HepG2 (cell line): ENCODE measurements around the gene EVA1A. TPM values are rescaled to one million over a fixed set of nuclear protein-coding genes. Genes with fewer than 3 reads are reported as not detected.
A peak's percentile ranks its signal among the peaks of the same experiment; 100 is the strongest.

Source experiments
- CHCHD3 ChIP-seq: sonication (generic); formaldehyde crosslinking; IDR thresholded peaks from 2 replicates; pipeline ENCODE4 v1.8.0; 2022; ENCODE audit warnings: mild to moderate bottlenecking, missing genetic modification reagents, moderate library complexity
- EED ChIP-seq: sonication (generic); formaldehyde crosslinking; IDR thresholded peaks from 2 replicates; pipeline ENCODE4 v1.5.0; 2020; ENCODE audit warnings: mild to moderate bottlenecking, missing genetic modification reagents
- HNRNPK ChIP-seq: fragments of 200-400 bp; formaldehyde crosslinking; IDR thresholded peaks from 2 replicates; pipeline ENCODE4 v1.6.1; 2018; ENCODE audit warnings: low read length, low read depth, moderate library complexity, mild to moderate bottlenecking; ENCODE audit not compliant: poor library complexity, severe bottlenecking
- KIAA2018 ChIP-seq: sonication (generic); formaldehyde crosslinking; IDR thresholded peaks from 2 replicates; pipeline ENCODE4 v1.5.0; 2020; ENCODE audit warnings: mild to moderate bottlenecking, missing genetic modification reagents, borderline replicate concordance
- NCOA5 ChIP-seq: sonication (generic); formaldehyde crosslinking; IDR thresholded peaks from 2 replicates; pipeline ENCODE4 v1.4.0; 2020; ENCODE audit warnings: missing genetic modification reagents
- SMAD1 ChIP-seq: sonication (generic); formaldehyde crosslinking; IDR thresholded peaks from 2 replicates; pipeline ENCODE4 v1.4.0; 2020; ENCODE audit warnings: missing genetic modification reagents, low read depth, mild to moderate bottlenecking, borderline replicate concordance
- TBX3 ChIP-seq: fragments of 450-650 bp; IDR thresholded peaks from 2 replicates; pipeline ENCODE4 v1.6.1; 2017; ENCODE audit warnings: antibody characterized with exemption, mild to moderate bottlenecking, inconsistent platforms, borderline replicate concordance
- TMF1 ChIP-seq: sonication (generic); formaldehyde crosslinking; IDR thresholded peaks from 2 replicates; pipeline ENCODE4 v1.8.1; 2022; ENCODE audit warnings: low read depth, missing genetic modification reagents
- ZBTB38 ChIP-seq: sonication (generic); formaldehyde crosslinking; IDR thresholded peaks from 2 replicates; pipeline ENCODE4 v1.5.1; 2020; ENCODE audit warnings: mild to moderate bottlenecking, missing genetic modification reagents
- ZNF124 ChIP-seq: sonication (generic); formaldehyde crosslinking; IDR thresholded peaks from 2 replicates; pipeline ENCODE4 v1.4.0; 2020; ENCODE audit warnings: missing genetic modification reagents
- ZNF329 ChIP-seq: sonication (generic); formaldehyde crosslinking; IDR thresholded peaks from 2 replicates; pipeline ENCODE4 v1.9.0; 2021; ENCODE audit warnings: low read depth, mild to moderate bottlenecking, missing genetic modification reagents
- ZNF430 ChIP-seq: sonication (generic); formaldehyde crosslinking; IDR thresholded peaks from 2 replicates; pipeline ENCODE4 v1.9.0; 2021; ENCODE audit warnings: mild to moderate bottlenecking, missing genetic modification reagents
- ZNF629 ChIP-seq: sonication (generic); formaldehyde crosslinking; conservative IDR thresholded peaks from 2 replicates; pipeline ENCODE4 v1.5.0; 2020; ENCODE audit warnings: missing genetic modification reagents
- ZNF841 ChIP-seq: sonication (generic); formaldehyde crosslinking; IDR thresholded peaks from 2 replicates; pipeline ENCODE4 v1.8.1; 2023; ENCODE audit warnings: missing genetic modification reagents, borderline replicate concordance
- ZSCAN25 ChIP-seq: sonication (generic); formaldehyde crosslinking; IDR thresholded peaks from 2 replicates; pipeline ENCODE4 v1.8.0; 2022; ENCODE audit warnings: mild to moderate bottlenecking, missing genetic modification reagents
- ZSCAN29 ChIP-seq: sonication (generic); formaldehyde crosslinking; conservative IDR thresholded peaks from 2 replicates; pipeline ENCODE4 v1.4.0; 2020; ENCODE audit warnings: mild to moderate bottlenecking, missing genetic modification reagents
- polyA plus RNA-seq, 8 experiments: library from polyadenylated mRNA; depleted of rRNA in 3 of 8; stranded (reverse) in 7 of 8; unstranded in 1 of 8; fragments of >200 nt; fragmentation: Illumina TruSeq in 4 of 8; extraction: Trizol in 4 of 8; gene quantifications; 2 replicates each; pipeline versions ENCODE4 v1.2.1 to v1.2.3, GENCODE V29; 2011 to 2016; ENCODE audit warnings: low read depth in 4 of 8, missing spikeins in 1 of 8, mixed read lengths in 1 of 8; ENCODE audit not compliant: insufficient read depth in 1 of 8
- total RNA-seq, 5 experiments: library from RNA; depleted of rRNA; stranded (reverse); fragments of >200 nt; fragmentation: Illumina TruSeq; extraction: Trizol; gene quantifications; 2 replicates each; pipeline ENCODE4 v1.2.3, GENCODE V29; 2016; ENCODE audit warnings: low read depth in 1 of 5
- TF ChIP-seq, protein P1 (sequence below): sonication (generic); formaldehyde crosslinking; IDR thresholded peaks from 2 replicates; pipeline ENCODE4 v1.4.0; 2020; ENCODE audit warnings: mild to moderate bottlenecking, low read depth, missing genetic modification reagents
- TF ChIP-seq, protein P2 (sequence below): IDR thresholded peaks from 2 replicates; pipeline ENCODE4 v1.6.1; 2016; ENCODE audit warnings: mild to moderate bottlenecking, missing biosample characterization, missing genetic modification reagents
- TF ChIP-seq, protein P3 (sequence below): fragments of 450-650 bp; IDR thresholded peaks from 2 replicates; pipeline ENCODE4 v1.6.1; 2016

EVA1A gene
- total and polyA plus RNA-seq, 2 of the 13 experiments (the other 11 are each of a cell fraction or from before 2014, with no cell fraction given), result 57.5 to 57.8 TPM

DNA sequence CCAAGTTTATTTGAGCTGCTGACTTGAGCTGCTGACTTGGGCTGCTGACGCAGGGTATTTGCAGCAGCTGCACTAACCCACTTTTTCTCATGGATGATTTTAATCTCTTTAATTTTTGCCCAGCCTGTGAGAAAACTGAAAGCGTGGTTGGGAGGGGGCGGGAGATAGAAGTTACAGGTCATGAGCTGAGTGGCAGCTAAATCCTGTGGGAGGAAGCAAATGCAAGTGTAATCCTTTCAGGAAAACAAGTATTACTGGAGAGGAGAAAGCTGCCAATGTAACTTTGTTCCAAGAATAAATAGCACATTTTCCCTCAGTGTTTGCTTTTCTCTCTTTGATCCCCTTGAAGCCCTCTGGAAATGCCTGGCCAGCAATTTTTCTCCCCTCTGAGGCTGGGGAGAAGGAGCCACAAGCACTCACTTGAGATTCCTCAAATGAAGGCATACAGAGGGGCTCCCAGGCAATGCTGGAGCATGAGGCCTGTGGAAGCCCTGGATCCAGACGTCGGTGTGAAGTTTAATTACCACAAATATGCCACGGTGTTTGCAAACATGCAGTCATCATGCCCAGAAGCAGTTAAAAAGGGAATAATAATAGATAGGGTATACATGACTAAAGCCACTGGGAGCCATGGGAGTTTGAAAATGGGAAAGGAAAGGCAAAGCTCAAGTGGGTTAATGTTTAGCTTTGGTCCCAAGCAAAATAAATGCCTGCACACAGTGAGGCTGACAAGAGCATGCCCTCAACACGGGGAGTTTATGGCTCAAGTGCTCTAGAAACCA is 10.4 kb upstream of the EVA1A start (continued):
- TF ChIP-seq ZNF430, result peak; percentile 98
- TF ChIP-seq EED (CRISPR knock-in tag), result no peak
- TF ChIP-seq ZBTB38, result no peak; the same call in 1 of the 2 replicates
- no peak for TF ChIP-seq ZNF841 (CRISPR knock-in tag)
- TF ChIP-seq ZNF629 (CRISPR knock-in tag), result no peak
- TF ChIP-seq, protein P1, sequence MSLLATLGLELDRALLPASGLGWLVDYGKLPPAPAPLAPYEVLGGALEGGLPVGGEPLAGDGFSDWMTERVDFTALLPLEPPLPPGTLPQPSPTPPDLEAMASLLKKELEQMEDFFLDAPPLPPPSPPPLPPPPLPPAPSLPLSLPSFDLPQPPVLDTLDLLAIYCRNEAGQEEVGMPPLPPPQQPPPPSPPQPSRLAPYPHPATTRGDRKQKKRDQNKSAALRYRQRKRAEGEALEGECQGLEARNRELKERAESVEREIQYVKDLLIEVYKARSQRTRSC (CRISPR knock-in tag), result no peak
- TF ChIP-seq TBX3, result peak; percentile 46; the same call in 1 of the 2 replicates
- TF ChIP-seq, protein P2, sequence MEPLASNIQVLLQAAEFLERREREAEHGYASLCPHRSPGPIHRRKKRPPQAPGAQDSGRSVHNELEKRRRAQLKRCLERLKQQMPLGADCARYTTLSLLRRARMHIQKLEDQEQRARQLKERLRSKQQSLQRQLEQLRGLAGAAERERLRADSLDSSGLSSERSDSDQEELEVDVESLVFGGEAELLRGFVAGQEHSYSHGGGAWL (CRISPR knock-in tag), result no peak
- TF ChIP-seq KIAA2018 (CRISPR knock-in tag), result no peak
- TF ChIP-seq SMAD1 (CRISPR knock-in tag), result 0 out of 2 replicates have a peak, but pooled peaks have one; percentile 41
- 0 out of 2 replicates have a peak, but pooled peaks have one; percentile 34 for TF ChIP-seq NCOA5 (CRISPR knock-in tag)
- no peak for TF ChIP-seq ZSCAN29 (CRISPR knock-in tag)
- no peak for TF ChIP-seq ZNF124 (CRISPR knock-in tag)
- TF ChIP-seq ZSCAN25 (CRISPR knock-in tag), result peak; percentile 55; the same call in 1 of the 2 replicates
- no peak for TF ChIP-seq ZNF329
- TF ChIP-seq HNRNPK, result no peak
- TF ChIP-seq CHCHD3 (CRISPR knock-in tag), result no peak
- TF ChIP-seq, protein P3, sequence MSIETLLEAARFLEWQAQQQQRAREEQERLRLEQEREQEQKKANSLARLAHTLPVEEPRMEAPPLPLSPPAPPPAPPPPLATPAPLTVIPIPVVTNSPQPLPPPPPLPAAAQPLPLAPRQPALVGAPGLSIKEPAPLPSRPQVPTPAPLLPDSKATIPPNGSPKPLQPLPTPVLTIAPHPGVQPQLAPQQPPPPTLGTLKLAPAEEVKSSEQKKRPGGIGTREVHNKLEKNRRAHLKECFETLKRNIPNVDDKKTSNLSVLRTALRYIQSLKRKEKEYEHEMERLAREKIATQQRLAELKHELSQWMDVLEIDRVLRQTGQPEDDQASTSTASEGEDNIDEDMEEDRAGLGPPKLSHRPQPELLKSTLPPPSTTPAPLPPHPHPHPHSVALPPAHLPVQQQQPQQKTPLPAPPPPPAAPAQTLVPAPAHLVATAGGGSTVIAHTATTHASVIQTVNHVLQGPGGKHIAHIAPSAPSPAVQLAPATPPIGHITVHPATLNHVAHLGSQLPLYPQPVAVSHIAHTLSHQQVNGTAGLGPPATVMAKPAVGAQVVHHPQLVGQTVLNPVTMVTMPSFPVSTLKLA, result no peak
- 0 out of 2 replicates have a peak, but pooled peaks have one; percentile 65 for TF ChIP-seq TMF1 (CRISPR knock-in tag)
